K562 (cell line): ENCODE results near the gene RAB31. TPM values are rescaled to one million over a fixed set of nuclear protein-coding genes. Genes with fewer than 3 reads are reported as not detected.

ENCODE experiments used
- ATAC-seq: fragments of 200-7000 bp; cut with Tn5 transposase; 3 replicates; pipeline ENCODE4 v1.9.1; 2020; ENCODE audit warnings: moderate library complexity
- BruUV-seq: library from RNA; stranded (reverse); fragments of 400-500 nt; replicated peaks from 2 replicates; lab custom pipeline; 2021; lab: Mats Ljungman, UMichigan
- CTCF ChIA-PET: fragments of 300-600 bp; formaldehyde crosslinking; extraction: SDS; loops from one replicate; lab custom pipeline; 2021; ENCODE audit warnings: low intra/inter-chr PET ratio; lab: Yijun Ruan, JAX
- POLR2A ChIA-PET: fragments of 300-600, 350-650 bp; sonication (Branson Sonifier 250); formaldehyde crosslinking; extraction: SDS; loops from one replicate; lab custom pipeline; 2021; ENCODE audit warnings: antibody characterized with exemption, inconsistent platforms; lab: Yijun Ruan, JAX
- DNase-seq, 4 experiments: peaks; one replicate each; pipeline versions ENCODE4 v3.0.0 to v3.0.0-alpha.2; 2011 to 2018; ENCODE audit warnings: low spot score in 3 of 4, mixed read lengths in 3 of 4; ENCODE audit errors: extremely low read depth in 1 of 4
- FAIRE-seq: peaks from 2 replicates; lab custom pipeline; 2011; peaks lifted over from hg19 to GRCh38; lab: Jason Lieb, UNC
- H2AFZ ChIP-seq: 2 replicates; pipeline ENCODE4 v1.6.0; 2011; ENCODE audit warnings: low read depth, low read length, control low read depth, inconsistent platforms
- H3K27ac ChIP-seq: fragments of 200-600 bp; 3 replicates; pipeline ENCODE4 v1.8.0; 2011; ENCODE audit warnings: low read depth, mild to moderate bottlenecking, control low read depth, inconsistent platforms, low read length, moderate library complexity, mixed read lengths; ENCODE audit errors: extremely low read depth
- H3K27me3 ChIP-seq, 2 experiments: fragments of 300-600 bp in 1 of 2; 2 replicates in 1 of 2; 3 replicates in 1 of 2; pipeline versions ENCODE4 v1.6.0 to v1.8.0; 2011; ENCODE audit warnings: inconsistent platforms in 2 of 2, low read length in 2 of 2, mild to moderate bottlenecking in 1 of 2, mixed read lengths in 1 of 2, moderate library complexity in 1 of 2; ENCODE audit not compliant: control insufficient read depth in 2 of 2, insufficient read depth in 2 of 2
- H3K36me3 ChIP-seq: fragments of 300-600 bp; 3 replicates; pipeline ENCODE4 v1.8.0; 2011; ENCODE audit warnings: mild to moderate bottlenecking, low read length, inconsistent platforms; ENCODE audit not compliant: control insufficient read depth, insufficient read depth
- H3K4me1 ChIP-seq, 2 experiments: fragments of 200-600 bp in 1 of 2; replicated peaks in 1 of 2; 2 replicates in 1 of 2; 3 replicates in 1 of 2; pipeline versions ENCODE4 v1.5.1 to v1.8.0; 2011; ENCODE audit warnings: inconsistent platforms in 2 of 2, low read length in 2 of 2, mild to moderate bottlenecking in 1 of 2, mixed read lengths in 1 of 2, moderate library complexity in 1 of 2; ENCODE audit not compliant: control insufficient read depth in 2 of 2, insufficient read depth in 2 of 2
- H3K4me2 ChIP-seq: 2 replicates; pipeline ENCODE4 v1.6.1; 2011; ENCODE audit warnings: low read length, control low read depth, inconsistent platforms, mixed read lengths; ENCODE audit not compliant: insufficient read depth
- H3K4me3 ChIP-seq: fragments of 200-600 bp; sonication (generic), shearing (Covaris generic); 2 replicates; pipeline ENCODE4 v1.5.1; 2016; ENCODE audit warnings: control low read depth, inconsistent platforms
- H3K79me2 ChIP-seq: fragments of 200-600 bp; 3 replicates; pipeline ENCODE4 v1.8.0; 2011; ENCODE audit warnings: low read length, inconsistent platforms; ENCODE audit not compliant: control insufficient read depth, insufficient read depth
- H3K9ac ChIP-seq, 2 experiments: 2 replicates each; pipeline versions ENCODE4 v1.6.0 to v1.6.1; 2011; ENCODE audit warnings: low read depth in 2 of 2, low read length in 2 of 2, control low read depth in 1 of 2, inconsistent platforms in 1 of 2, mild to moderate bottlenecking in 1 of 2, mixed read lengths in 1 of 2; ENCODE audit not compliant: insufficient read depth in 1 of 2
- H3K9me1 ChIP-seq: one replicate; pipeline ENCODE4 v1.6.0; 2011; ENCODE audit warnings: inconsistent platforms, mild to moderate bottlenecking, low read length, moderate library complexity; ENCODE audit not compliant: control insufficient read depth, insufficient read depth
- H3K9me3 ChIP-seq: replicated peaks from 2 replicates; pipeline ENCODE4 v1.5.1; 2011; ENCODE audit warnings: low read depth, low read length, inconsistent platforms; ENCODE audit not compliant: control insufficient read depth, insufficient read depth
- H4K20me1 ChIP-seq: replicated peaks from 2 replicates; pipeline ENCODE4 v1.6.1; 2011; ENCODE audit warnings: low read length, inconsistent platforms, mixed read lengths; ENCODE audit not compliant: control insufficient read depth, insufficient read depth
- C11orf30 ChIP-seq: fragments of 450-650 bp; IDR thresholded peaks from 2 replicates; pipeline ENCODE4 v1.6.1; 2016; ENCODE audit warnings: low read depth, mild to moderate bottlenecking
- CXXC5 ChIP-seq: fragments of 250-450 bp; sonication (Bioruptor Pico); IDR thresholded peaks from 2 replicates; pipeline ENCODE4 v1.8.0; 2022; ENCODE audit warnings: inconsistent platforms, mild to moderate bottlenecking, moderate library complexity
- PTRF ChIP-seq: fragments of 450-650 bp; IDR thresholded peaks from 2 replicates; pipeline ENCODE4 v1.6.1; 2016; ENCODE audit warnings: mild to moderate bottlenecking, missing genetic modification characterization, missing compliant biosample characterization
- SMARCE1 ChIP-seq: fragments of 450-650 bp; IDR thresholded peaks from 2 replicates; pipeline ENCODE4 v1.7.1; 2016; ENCODE audit warnings: mild to moderate bottlenecking
- TCF3 ChIP-seq: sonication (generic); formaldehyde crosslinking; IDR thresholded peaks from 2 replicates; pipeline ENCODE4 v1.4.0; 2020; ENCODE audit warnings: mild to moderate bottlenecking, missing genetic modification reagents
- TEAD1 ChIP-seq, 2 experiments: fragments of 450-650 bp in 1 of 2; sonication (generic) in 1 of 2; formaldehyde crosslinking; IDR thresholded peaks; 2 replicates each; pipeline versions ENCODE4 v1.4.0 to v1.8.0; 2020 to 2022; ENCODE audit warnings: mild to moderate bottlenecking in 2 of 2, missing genetic modification reagents in 1 of 2
- ZKSCAN1 ChIP-seq: fragments of 150-350 bp; IDR thresholded peaks from 2 replicates; pipeline ENCODE4 v1.6.1; 2016; ENCODE audit warnings: low read depth, low read length
- ZNF121 ChIP-seq: sonication (generic); formaldehyde crosslinking; conservative IDR thresholded peaks from 2 replicates; pipeline ENCODE4 v1.8.0; 2022; ENCODE audit warnings: missing genetic modification reagents
- ZNF133 ChIP-seq: fragments of 250-450 bp; sonication (Bioruptor Pico); IDR thresholded peaks from 2 replicates; pipeline ENCODE4 v1.4.0; 2020; ENCODE audit warnings: mild to moderate bottlenecking
- ZNF134 ChIP-seq: fragments of 250-450 bp; sonication (Bioruptor Pico); conservative IDR thresholded peaks from 2 replicates; pipeline ENCODE4 v1.4.0; 2020
- ZNF239 ChIP-seq: fragments of 250-450 bp; sonication (Bioruptor Pico); IDR thresholded peaks from 2 replicates; pipeline ENCODE4 v1.4.0; 2020; ENCODE audit warnings: mild to moderate bottlenecking
- ZNF551 ChIP-seq: fragments of 250-450 bp; sonication (Bioruptor Pico); IDR thresholded peaks from 2 replicates; pipeline ENCODE4 v1.5.0; 2021; ENCODE audit warnings: mild to moderate bottlenecking, moderate library complexity
- ZNF57 ChIP-seq: fragments of 450-650 bp; formaldehyde crosslinking; IDR thresholded peaks from 2 replicates; pipeline ENCODE4 v1.4.0; 2020; ENCODE audit warnings: mild to moderate bottlenecking, moderate library complexity
- WGBS: fragments of 100-300 bp; shearing (Covaris generic); methylation state at CpG from one replicate; pipeline ENCODE4 v1.1.6; 2016; ENCODE audit warnings: low coverage, mixed read lengths; ENCODE audit not compliant: insufficient coverage; ENCODE audit errors: missing lambda C conversion rate; 5-methylcytosine and 5-hydroxymethylcytosine counted together
- in situ Hi-C: fragments of 300-500 bp; cut with MboI; formaldehyde crosslinking; loops from 4 replicates; pipeline ENCODE4 v1.15.0; 2018; ENCODE audit warnings: inconsistent platforms, mixed read lengths
- intact Hi-C: fragments of 100-400 bp; cut with micrococcal nuclease; formaldehyde crosslinking; loops from 2 replicates; pipeline ENCODE4 v1.14.2; 2022
- polyA plus RNA-seq, 8 experiments: library from polyadenylated mRNA; depleted of rRNA in 4 of 8; stranded (reverse) in 5 of 8; unstranded in 3 of 8; fragments of >200 nt; fragmentation: Nextera tagmentation in 2 of 8; fragmentation: Illumina TruSeq in 1 of 8; extraction: Ambion mirVana in 2 of 8; extraction: Trizol in 1 of 8; gene quantifications; 2 replicates each; pipeline versions ENCODE4 v1.2.1 to v1.2.3, GENCODE V29; 2011 to 2014; ENCODE audit warnings: inconsistent platforms in 1 of 8, missing spikeins in 1 of 8
- total RNA-seq, 7 experiments: library from RNA; depleted of rRNA in 6 of 7; stranded (reverse); fragments of >200 nt in 6 of 7; fragmentation: Illumina TruSeq in 2 of 7; extraction: Trizol in 2 of 7; gene quantifications; 2 replicates each; pipeline versions ENCODE4 v1.2.1 to v1.2.3, GENCODE V29; 2011 to 2021; ENCODE audit warnings: low replicate concordance in 1 of 7
- TF ChIP-seq, protein P1 (sequence below), 2 experiments: fragments of 450-650 bp in 1 of 2; sonication (generic) in 1 of 2; formaldehyde crosslinking; conservative IDR thresholded peaks; 2 replicates each; pipeline versions ENCODE4 v1.4.0 to v1.8.1; 2020 to 2022; ENCODE audit warnings: mild to moderate bottlenecking in 1 of 2, missing genetic modification reagents in 1 of 2
- TF ChIP-seq, protein P2 (sequence below): sonication (generic); formaldehyde crosslinking; IDR thresholded peaks from 2 replicates; pipeline ENCODE4 v1.8.1; 2022; ENCODE audit warnings: missing genetic modification reagents
- TF ChIP-seq, protein P3 (sequence below): fragments of 250-450 bp; sonication (Bioruptor Pico); IDR thresholded peaks from 2 replicates; pipeline ENCODE4 v1.5.0; 2021
- TF ChIP-seq, protein P4 (sequence below): sonication (generic); formaldehyde crosslinking; IDR thresholded peaks from 2 replicates; pipeline ENCODE4 v1.8.0; 2023; ENCODE audit warnings: missing genetic modification reagents, mild to moderate bottlenecking, borderline replicate concordance

RAB31 gene
- total and polyA plus RNA-seq, 9 of the 15 experiments (the other 6 are each of a cell fraction or from before 2014, with no cell fraction given) = 20.7 to 70.4 (median 41.3) TPM

DNA sequence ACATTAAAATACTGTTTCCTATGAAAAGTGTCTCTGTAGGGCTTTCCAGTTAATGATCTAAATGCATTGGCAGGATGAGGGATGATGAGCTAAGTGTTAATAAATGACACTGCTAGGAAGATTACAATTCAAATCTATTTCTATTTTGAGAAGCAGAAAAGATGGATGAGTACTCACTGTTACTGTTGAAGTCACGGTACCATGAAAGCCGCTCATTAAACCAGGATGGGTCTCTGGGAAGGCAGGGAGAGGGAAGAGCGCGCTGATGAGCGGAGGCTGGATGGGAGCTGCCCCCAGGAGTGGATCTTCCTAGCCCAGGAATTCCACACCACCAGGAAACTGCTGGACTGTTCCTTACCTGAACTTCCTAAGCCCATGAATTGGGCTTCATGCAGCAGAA, 150.5 kb downstream of the RAB31 start:
- H3K4me3 ChIP-seq = no peak overlapping the region
- ChIA-PET CTCF (no interaction called here), POLR2A (interaction anchor here (0.9 to 1.8 kb wide), 6 partner anchors 9 to 82 kb away, joined by 3 to 11 read pairs (median 4); no protein-coding TSS in a partner anchor)
- H2AFZ ChIP-seq = no peak overlapping the region
- in situ Hi-C loops = no loop called here
- WGBS = 90% methylated on average over 5 of the region's 5 CpGs
- no TSS peak for BruUV-seq
- ATAC-seq (no peak), FAIRE-seq (no peak), DNase-seq (no peak)
- H3K27ac ChIP-seq = no peak overlapping the region
- no peak overlapping the region for H3K4me2 ChIP-seq
- peaks cover 31% of the 10 kb centered on the region; the same call in 2 of the 3 replicates for H3K36me3 ChIP-seq
- no peak overlapping the region for H3K9ac ChIP-seq
- intact Hi-C loops = no loop called here
- H3K9me1 ChIP-seq = no peaks in the 10 kb centered on the region
- no peaks in the 10 kb centered on the region for H4K20me1 ChIP-seq
- no peaks in the 10 kb centered on the region for H3K79me2 ChIP-seq
- H3K4me1 ChIP-seq = peaks cover 3 to 12% of the 10 kb centered on the region in 2 experiments; a peak in 4 of 5 replicates
- no peaks in the 10 kb centered on the region for H3K27me3 ChIP-seq
- H3K9me3 ChIP-seq = no peaks in the 10 kb centered on the region
- no peak for TF ChIP-seq TEAD1 (CRISPR knock-in tag; IDR thresholded peaks at IDR 0.05)
- TF ChIP-seq ZNF551 (CRISPR knock-in tag) = no peak
- TF ChIP-seq, protein P1, sequence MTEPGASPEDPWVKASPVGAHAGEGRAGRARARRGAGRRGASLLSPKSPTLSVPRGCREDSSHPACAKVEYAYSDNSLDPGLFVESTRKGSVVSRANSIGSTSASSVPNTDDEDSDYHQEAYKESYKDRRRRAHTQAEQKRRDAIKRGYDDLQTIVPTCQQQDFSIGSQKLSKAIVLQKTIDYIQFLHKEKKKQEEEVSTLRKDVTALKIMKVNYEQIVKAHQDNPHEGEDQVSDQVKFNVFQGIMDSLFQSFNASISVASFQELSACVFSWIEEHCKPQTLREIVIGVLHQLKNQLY (CRISPR knock-in tag; conservative IDR thresholded peaks at IDR 0.05) = no peak
- TF ChIP-seq TCF3 = no peak
- TF ChIP-seq C11orf30 = no peak
- TF ChIP-seq, protein P2, sequence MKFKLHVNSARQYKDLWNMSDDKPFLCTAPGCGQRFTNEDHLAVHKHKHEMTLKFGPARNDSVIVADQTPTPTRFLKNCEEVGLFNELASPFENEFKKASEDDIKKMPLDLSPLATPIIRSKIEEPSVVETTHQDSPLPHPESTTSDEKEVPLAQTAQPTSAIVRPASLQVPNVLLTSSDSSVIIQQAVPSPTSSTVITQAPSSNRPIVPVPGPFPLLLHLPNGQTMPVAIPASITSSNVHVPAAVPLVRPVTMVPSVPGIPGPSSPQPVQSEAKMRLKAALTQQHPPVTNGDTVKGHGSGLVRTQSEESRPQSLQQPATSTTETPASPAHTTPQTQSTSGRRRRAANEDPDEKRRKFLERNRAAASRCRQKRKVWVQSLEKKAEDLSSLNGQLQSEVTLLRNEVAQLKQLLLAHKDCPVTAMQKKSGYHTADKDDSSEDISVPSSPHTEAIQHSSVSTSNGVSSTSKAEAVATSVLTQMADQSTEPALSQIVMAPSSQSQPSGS (CRISPR knock-in tag) = no peak
- TF ChIP-seq, protein P3, sequence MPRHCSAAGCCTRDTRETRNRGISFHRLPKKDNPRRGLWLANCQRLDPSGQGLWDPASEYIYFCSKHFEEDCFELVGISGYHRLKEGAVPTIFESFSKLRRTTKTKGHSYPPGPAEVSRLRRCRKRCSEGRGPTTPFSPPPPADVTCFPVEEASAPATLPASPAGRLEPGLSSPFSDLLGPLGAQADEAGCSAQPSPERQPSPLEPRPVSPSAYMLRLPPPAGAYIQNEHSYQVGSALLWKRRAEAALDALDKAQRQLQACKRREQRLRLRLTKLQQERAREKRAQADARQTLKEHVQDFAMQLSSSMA = no peak
- no peak for TF ChIP-seq ZNF134 (CRISPR knock-in tag)
- TF ChIP-seq ZKSCAN1 = no peak
- TF ChIP-seq, protein P4, sequence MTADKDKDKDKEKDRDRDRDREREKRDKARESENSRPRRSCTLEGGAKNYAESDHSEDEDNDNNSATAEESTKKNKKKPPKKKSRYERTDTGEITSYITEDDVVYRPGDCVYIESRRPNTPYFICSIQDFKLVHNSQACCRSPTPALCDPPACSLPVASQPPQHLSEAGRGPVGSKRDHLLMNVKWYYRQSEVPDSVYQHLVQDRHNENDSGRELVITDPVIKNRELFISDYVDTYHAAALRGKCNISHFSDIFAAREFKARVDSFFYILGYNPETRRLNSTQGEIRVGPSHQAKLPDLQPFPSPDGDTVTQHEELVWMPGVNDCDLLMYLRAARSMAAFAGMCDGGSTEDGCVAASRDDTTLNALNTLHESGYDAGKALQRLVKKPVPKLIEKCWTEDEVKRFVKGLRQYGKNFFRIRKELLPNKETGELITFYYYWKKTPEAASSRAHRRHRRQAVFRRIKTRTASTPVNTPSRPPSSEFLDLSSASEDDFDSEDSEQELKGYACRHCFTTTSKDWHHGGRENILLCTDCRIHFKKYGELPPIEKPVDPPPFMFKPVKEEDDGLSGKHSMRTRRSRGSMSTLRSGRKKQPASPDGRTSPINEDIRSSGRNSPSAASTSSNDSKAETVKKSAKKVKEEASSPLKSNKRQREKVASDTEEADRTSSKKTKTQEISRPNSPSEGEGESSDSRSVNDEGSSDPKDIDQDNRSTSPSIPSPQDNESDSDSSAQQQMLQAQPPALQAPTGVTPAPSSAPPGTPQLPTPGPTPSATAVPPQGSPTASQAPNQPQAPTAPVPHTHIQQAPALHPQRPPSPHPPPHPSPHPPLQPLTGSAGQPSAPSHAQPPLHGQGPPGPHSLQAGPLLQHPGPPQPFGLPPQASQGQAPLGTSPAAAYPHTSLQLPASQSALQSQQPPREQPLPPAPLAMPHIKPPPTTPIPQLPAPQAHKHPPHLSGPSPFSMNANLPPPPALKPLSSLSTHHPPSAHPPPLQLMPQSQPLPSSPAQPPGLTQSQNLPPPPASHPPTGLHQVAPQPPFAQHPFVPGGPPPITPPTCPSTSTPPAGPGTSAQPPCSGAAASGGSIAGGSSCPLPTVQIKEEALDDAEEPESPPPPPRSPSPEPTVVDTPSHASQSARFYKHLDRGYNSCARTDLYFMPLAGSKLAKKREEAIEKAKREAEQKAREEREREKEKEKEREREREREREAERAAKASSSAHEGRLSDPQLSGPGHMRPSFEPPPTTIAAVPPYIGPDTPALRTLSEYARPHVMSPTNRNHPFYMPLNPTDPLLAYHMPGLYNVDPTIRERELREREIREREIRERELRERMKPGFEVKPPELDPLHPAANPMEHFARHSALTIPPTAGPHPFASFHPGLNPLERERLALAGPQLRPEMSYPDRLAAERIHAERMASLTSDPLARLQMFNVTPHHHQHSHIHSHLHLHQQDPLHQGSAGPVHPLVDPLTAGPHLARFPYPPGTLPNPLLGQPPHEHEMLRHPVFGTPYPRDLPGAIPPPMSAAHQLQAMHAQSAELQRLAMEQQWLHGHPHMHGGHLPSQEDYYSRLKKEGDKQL = no peak
- no peak for TF ChIP-seq SMARCE1
- no peak for TF ChIP-seq ZNF121 (CRISPR knock-in tag)
- TF ChIP-seq PTRF (tag) = no peak
- TF ChIP-seq ZNF133 = no peak
- no peak for TF ChIP-seq ZNF239 (CRISPR knock-in tag)
- TF ChIP-seq ZNF57 (CRISPR knock-in tag) = no peak
- TF ChIP-seq CXXC5 = no peak
